WI38 (cell line): ENCODE data around the gene LKAAEAR1.

Experiments used
- H3K4me3 ChIP-seq: 2 replicates; pipeline ENCODE4 v1.5.1; 2011; ENCODE audit warnings: low read depth, mild to moderate bottlenecking, control low read depth, low read length
- CTCF ChIP-seq: IDR thresholded peaks from 2 replicates; pipeline ENCODE4 v1.5.1; 2012; ENCODE audit warnings: low read depth, mild to moderate bottlenecking, control low read depth, low read length

Gene LKAAEAR1

GRCh38 chr20:64037498-64038213 is 46.5 kb downstream of the LKAAEAR1 start:
- H3K4me3 ChIP-seq = no peak overlapping the region
- TF ChIP-seq CTCF = no peak

DNA sequence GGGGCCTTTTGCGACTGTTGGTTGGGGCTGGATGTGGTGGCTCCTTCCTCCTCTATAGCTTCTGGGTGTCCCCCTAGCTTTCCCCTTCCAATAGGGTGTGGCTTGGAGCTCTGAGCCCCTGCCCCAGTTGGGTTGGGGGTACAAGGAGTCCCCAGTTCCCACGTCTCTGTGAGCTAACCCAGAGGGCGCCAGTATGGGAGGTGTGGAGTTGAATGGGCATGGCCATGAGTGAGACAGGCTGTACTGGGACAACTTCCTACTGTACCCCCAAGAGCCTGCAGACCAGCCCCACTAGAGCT is 47.0 kb downstream of the LKAAEAR1 start:
- TF ChIP-seq CTCF = no peak
- H3K4me3 ChIP-seq = no peak overlapping the region

DNA sequence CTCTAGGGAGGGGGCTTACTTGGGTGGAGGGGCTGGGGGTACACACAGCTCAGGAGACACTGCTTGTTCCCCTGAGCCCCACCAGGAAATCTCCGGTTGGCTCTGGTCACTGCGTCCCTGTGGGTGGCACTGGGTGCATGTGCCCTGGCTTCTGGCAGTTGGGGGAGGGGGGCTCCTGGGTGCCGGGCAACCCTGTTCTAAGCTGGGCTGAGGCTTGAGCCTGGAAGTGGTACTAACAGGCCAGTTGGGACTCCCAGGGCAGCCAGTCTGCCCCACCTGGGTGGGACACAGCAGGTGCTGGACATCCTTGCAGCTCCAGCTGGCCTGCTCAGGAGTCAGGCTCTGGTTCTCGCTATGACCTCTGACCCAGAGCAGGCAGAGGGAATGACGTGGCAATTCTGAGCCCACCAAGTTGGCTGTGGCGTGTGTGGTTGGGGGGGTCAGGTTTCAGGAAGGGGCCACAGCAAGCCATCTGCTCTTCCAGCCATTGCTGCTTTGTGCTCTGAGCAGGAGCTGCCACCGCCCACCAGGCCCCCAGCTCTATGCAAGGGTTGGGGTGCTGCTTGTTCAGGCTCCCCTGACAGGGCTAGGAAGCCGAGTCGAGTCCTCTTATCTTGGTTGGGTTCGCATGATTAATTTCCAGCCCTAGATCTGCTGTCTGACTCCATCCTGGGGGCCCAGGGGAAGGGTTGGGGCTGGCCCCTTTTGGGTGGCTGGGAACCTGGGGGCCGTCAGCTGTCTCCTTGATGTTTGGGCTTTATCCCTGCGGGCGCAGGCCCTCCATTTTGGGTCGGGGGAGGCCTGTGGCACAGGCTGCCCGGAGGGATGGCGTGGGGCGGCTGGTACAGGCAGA is 47.6 kb downstream of the LKAAEAR1 start:
- no peak for TF ChIP-seq CTCF
- no peak overlapping the region for H3K4me3 ChIP-seq

DNA sequence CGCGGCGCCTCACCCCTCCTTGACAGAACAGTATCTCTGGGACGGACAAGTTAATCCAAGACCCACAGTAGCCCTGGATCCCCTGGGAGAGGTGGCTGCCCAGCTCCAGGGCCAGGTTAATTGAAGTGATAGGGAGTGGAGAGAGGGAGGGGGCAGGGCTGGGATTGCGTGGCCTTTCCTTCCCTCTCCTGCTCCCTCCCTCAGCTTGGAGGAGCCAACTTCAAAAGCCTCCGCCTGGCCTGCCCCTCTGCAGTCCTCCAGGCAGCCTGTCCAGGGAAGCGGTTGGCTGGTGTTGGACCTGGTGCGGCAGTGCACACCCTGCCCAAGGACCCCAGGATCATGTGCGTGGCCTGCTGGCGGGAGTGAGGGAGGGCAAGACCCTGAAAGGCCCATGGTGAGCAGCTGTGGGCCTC is 48.3 kb downstream of the LKAAEAR1 start, which contains the start of gene C20orf204:
Gene C20orf204 (plus strand): TSS at position 250 of the 413 bp plus-strand sequence. CDS start 142 bp downstream, at position 392.
- H3K4me3 ChIP-seq = no peak within 1 kb of the TSS
- TF ChIP-seq CTCF = no peak

GRCh38 chr20:64035066-64035932 is 48.9 kb downstream of the LKAAEAR1 start:
- H3K4me3 ChIP-seq = no peak overlapping the region

GRCh38 chr20:64033981-64034493 is 50.2 kb downstream of the LKAAEAR1 start:
- no peak overlapping the region for H3K4me3 ChIP-seq
- TF ChIP-seq CTCF = no peak

More at GRCh38 chr20:64035066-64035932, 48.9 kb downstream of the LKAAEAR1 start:
- no peak for TF ChIP-seq CTCF
